ENCODE measurements around the gene CRYBG2.

Gene CRYBG2

GRCh38 chr1:26281091-26281958 lies 72.6 kb downstream of the CRYBG2 start:
- no peak for DNase-seq (ENCODE audit: low read depth in 2 of 2)

DNA sequence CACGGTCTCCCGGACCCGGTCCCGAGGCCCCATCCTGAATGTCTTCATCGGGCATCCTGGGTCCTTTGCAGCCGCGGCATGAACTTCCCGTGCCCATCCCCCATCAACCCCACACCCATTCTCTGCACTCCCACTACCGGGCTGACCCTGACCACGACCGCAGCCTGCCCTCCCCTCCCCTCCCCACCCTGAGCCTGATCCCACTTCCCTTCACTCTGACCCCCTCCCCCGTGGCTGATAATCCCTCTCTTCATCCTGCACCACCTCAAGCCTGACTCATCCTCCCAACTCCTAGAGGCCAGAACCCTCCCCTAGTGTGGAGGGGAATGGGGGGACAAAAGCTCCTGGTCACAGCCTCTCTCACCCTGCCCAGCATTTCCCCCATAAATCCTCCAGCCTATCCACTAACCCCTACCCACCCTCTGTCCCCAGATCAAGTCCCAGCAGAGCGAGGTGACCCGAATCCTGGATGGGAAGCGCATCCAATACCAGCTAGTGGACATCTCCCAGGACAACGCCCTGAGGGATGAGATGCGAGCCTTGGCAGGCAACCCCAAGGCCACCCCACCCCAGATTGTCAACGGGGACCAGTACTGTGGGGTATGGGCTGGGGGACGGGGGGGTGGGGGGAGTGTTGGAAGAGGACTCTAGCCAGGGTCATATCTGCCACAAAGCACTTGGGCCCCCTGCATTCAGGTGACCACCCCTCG lies 73.4 kb downstream of the CRYBG2 start:
- no peak for DNase-seq (ENCODE audit: low read depth in 2 of 2)

GRCh38 chr1:26279456-26280332 lies 74.2 kb downstream of the CRYBG2 start, which contains the start of gene SH3BGRL3:
TSS of gene SH3BGRL3 (plus strand) at chr1:26280086. CDS start at chr1:26280156, 70 bp downstream.
- DNase-seq (ENCODE audit: low read depth in 2 of 2), result peak; percentile 76 to 82

DNA sequence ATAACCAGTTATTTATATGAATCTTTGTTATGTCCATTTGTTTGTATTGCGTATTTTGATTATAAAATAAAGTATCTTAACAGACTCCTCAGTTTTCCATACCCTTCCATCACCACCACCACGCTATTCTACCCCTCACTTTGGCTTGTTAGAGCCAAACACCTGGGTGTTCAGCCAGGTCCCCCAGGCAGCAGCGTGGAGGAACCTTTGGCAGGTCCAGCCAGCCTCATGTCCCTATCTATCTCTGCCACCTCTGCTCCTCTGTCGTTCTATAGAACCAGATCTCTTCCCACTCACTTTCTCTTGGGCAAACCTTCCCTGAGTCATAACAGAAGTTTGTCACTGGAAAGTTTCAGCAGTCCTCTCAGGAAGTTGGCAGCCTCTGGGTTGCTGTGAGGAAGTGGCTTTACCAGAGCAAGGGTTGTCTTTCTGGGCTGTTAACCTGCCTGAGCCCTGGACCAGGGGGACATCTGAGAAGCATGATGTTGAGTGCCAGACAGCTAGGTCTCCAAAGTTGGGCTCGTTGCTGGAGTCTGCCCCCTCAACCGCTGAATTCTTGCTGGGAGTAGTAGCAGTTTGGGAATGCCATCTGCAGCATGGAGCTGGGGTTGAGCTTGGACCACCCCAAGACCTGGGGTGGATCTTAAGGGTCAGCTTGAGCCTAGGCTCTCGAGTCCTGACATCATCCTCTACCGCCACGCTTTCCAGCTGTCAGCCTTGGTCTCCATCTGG lies 75.0 kb downstream of the CRYBG2 start:
- DNase-seq (ENCODE audit: low read depth in 2 of 2), result no peak

DNA sequence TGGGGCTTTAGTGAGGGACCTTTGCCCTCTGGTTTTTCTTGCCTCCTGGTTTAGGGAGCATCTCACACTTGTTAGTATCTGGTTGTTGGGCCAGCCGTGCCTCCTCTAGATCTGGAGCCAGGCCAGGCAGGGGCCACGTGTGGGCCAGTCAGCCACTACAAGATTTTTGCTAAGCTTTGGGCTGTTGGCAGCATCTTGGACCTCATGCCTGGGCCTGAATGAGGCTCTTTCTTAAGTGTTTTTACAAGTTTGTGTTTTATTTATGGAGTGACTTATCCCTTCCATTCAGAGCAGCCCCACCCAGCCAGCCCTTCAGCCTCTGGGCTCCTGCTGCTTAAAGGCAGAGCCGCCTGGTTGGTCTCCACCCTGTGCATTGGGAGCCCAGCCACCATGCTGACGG lies 75.6 kb downstream of the CRYBG2 start:
- no peak for DNase-seq (ENCODE audit: low read depth in 2 of 2)

DNA sequence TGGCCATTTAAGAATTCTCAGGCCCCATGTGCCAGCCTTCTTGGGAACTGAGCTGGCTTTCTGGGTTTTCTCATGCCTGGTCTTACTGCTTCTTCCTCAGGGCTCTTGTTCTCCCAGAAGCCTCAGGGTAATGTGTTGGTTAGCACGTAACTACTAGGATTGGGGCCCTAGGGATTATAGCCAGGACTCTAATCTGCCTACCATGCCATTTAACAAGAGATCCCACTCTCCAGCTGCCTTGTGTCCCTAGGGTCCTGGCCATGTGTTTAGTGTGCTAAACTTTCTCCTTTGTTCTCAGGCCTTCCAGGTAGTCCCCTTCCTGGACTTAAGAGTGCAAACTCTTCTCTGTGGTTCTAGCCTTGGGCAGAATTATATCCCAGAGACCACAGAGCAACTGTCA lies 76.2 kb downstream of the CRYBG2 start:
- DNase-seq (ENCODE audit: low read depth in 2 of 2), result no peak

DNA sequence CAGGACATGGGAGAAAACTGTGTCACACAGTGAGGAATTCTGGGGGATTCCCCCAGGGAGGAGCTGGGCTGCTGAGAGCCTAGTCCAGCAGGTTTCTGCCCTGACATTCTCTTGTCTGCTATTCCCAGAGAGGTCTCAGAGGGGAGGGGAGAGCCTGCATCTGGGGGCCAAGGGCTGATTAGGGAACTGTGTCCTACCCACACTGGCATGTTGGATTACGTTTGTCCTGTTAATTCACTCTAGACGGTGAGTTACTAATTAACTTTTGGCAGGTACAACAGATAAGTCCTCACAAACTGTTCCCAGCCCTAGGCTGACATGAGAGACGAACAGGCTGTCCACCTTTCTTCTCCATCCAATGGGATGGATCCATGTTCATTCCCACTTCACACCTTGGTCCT lies 76.7 kb downstream of the CRYBG2 start:
- DNase-seq (ENCODE audit: low read depth in 2 of 2), result no peak

- no peak for DNase-seq (ENCODE audit: low read depth in 2 of 2)
These were observed 77.5 kb downstream of the CRYBG2 start for GRCh38 chr1:26276432-26276838.

DNA sequence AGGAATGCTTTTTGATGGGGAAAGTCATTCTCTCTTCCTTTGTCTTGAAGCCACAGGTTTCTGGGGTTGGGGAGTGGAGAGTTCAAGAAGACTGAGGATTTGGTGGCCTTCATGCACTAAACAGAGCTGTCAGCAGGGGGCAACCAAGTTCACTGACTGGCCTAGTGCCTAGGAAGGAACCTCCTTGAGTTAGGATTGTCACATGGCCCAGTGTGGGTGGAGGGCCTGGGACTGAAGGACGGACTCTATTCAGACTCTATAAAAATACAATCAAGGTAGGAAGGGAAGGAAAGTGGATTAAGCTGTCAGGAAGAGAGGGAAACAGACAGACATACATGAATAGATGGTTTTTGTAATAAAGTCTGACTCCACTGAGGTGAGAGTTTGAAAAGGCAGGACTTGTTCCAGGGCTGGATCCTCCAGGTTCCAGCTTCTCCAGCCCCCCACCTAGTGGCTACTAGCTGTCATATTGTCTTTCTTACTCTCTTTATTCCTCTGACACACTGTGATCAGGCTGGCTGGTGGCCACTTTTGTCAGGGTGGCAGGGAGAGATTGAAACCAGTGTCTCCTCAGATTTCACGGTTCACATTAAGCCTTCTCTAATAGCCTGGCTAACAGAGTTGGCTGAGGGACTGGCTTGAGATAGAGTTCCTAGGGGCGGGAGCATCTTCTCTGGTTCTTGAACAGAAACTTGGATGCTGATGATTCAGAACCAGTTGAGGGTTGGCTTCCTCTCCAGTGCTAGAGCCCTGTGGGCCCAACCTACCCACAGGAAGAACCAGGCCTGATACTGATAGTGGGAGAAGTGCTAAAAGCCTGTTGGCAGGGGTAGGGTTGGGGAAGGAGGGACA lies 78.1 kb downstream of the CRYBG2 start:
- DNase-seq (ENCODE audit: low read depth in 2 of 2), result peak; percentile 72 to 73

- DNase-seq (ENCODE audit: low read depth in 2 of 2), result no peak
These were observed 79.0 kb downstream of the CRYBG2 start for GRCh38 chr1:26274801-26275425.
